ENCODE results near the gene HOXC10.

GRCh38 chr12:53976172-53976822, 8.6 kb upstream of the HOXC10 start:
- TF ChIP-seq EZH2 (IDR thresholded peaks at IDR 0.05; ENCODE audit: low read depth, unreplicated experiment) (no peak), EZH2phosphoT487 (IDR thresholded peaks at IDR 0.05; ENCODE audit: unreplicated experiment) (peak; percentile 45), CTCF (conservative IDR thresholded peaks at IDR 0.05; ENCODE audit: low read depth in 2 of 2) (no peak), REST (IDR thresholded peaks at IDR 0.05; ENCODE audit: unreplicated experiment) (no peak), CREB1 (CRISPR knock-in tag; IDR thresholded peaks at IDR 0.05; ENCODE audit: low read depth) (no peak), JUNB (IDR thresholded peaks at IDR 0.05; ENCODE audit: unreplicated experiment) (no peak), POLR2AphosphoS5 (IDR thresholded peaks at IDR 0.05; ENCODE audit: low read depth) (no peak), ZNF331 (CRISPR knock-in tag; IDR thresholded peaks at IDR 0.05; ENCODE audit: low read depth) (no peak)

All from GM23338 (cell line).